Esophagus squamous epithelium (tissue), 4 donors: Measurements from ENCODE around the gene TLK1.

ENCODE experiments used
- POLR2A ChIP-seq, 4 donors: fragments of 450-650 bp; IDR thresholded peaks; one replicate each; pipeline ENCODE4 v1.6.1; 2017; ENCODE audit warnings: antibody characterized with exemption in 4 of 4, mild to moderate bottlenecking in 4 of 4, moderate library complexity in 3 of 4
- TF ChIP-seq, protein P1 (sequence below), 6 experiments: fragments of 450-650 bp in 4 of 6; fragments of 200-600 bp in 2 of 6; sonication (generic) in 2 of 6; IDR thresholded peaks; one replicate each; pipeline ENCODE4 v1.5.1; 2016 to 2019; ENCODE audit warnings: antibody characterized with exemption in 6 of 6, mild to moderate bottlenecking in 4 of 6, moderate library complexity in 4 of 6

DNA sequence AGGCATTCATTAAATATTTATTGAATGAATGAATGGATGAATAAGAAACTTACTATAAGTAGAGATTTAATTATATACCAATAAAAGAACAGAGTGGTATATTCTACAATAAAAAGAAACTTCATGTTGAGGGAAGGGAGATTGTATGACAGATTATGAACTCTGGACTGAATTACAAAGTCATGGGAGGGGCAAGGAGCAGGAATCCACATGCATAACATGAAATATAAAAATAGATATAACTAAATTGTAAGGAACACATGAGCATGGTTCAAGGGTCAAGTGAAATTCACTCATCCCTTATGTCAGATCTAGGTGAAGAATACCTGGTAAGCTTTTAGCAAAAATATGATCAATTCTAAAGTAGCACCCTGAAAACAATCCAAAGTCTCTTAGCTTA is 27.1 kb upstream of the TLK1 start:
- TF ChIP-seq, protein P1, sequence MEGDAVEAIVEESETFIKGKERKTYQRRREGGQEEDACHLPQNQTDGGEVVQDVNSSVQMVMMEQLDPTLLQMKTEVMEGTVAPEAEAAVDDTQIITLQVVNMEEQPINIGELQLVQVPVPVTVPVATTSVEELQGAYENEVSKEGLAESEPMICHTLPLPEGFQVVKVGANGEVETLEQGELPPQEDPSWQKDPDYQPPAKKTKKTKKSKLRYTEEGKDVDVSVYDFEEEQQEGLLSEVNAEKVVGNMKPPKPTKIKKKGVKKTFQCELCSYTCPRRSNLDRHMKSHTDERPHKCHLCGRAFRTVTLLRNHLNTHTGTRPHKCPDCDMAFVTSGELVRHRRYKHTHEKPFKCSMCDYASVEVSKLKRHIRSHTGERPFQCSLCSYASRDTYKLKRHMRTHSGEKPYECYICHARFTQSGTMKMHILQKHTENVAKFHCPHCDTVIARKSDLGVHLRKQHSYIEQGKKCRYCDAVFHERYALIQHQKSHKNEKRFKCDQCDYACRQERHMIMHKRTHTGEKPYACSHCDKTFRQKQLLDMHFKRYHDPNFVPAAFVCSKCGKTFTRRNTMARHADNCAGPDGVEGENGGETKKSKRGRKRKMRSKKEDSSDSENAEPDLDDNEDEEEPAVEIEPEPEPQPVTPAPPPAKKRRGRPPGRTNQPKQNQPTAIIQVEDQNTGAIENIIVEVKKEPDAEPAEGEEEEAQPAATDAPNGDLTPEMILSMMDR (IDR thresholded peaks at IDR 0.05) = no peak
- TF ChIP-seq POLR2A (IDR thresholded peaks at IDR 0.05) = no peak
